RPMI7951 (cell line): ENCODE results near the gene TMEM255B. TPM values are rescaled to one million over a fixed set of nuclear protein-coding genes. Genes with fewer than 3 reads are reported as not detected.

Source experiments
- DNase-seq: peaks from one replicate; pipeline ENCODE4 v3.0.0-alpha.2; 2012; ENCODE audit warnings: low read depth
- total RNA-seq: library from RNA; depleted of rRNA; stranded (reverse); fragments of >200 nt; shearing (Covaris generic); gene quantifications from 2 replicates; pipeline ENCODE4 v1.2.3, GENCODE V29; 2014

The TMEM255B gene
- total RNA-seq, 1 experiment from 2014 or later, result 0.60 TPM

- DNase-seq, result no peak
Observed at GRCh38 chr13:113768018-113768905, 9.2 kb downstream of the TMEM255B start.

GRCh38 chr13:113769106-113769505, 10.1 kb downstream of the TMEM255B start:
- no peak for DNase-seq

GRCh38 chr13:113769881-113770280, 10.9 kb downstream of the TMEM255B start:
- DNase-seq, result no peak

GRCh38 chr13:113770441-113770840, 11.4 kb downstream of the TMEM255B start:
- DNase-seq, result no peak

- DNase-seq, result no peak
Observed at GRCh38 chr13:113770937-113771336, 11.9 kb downstream of the TMEM255B start.

- DNase-seq, result no peak
Observed at GRCh38 chr13:113771709-113772331, 12.8 kb downstream of the TMEM255B start.

- peak; percentile 72 for DNase-seq
Observed at GRCh38 chr13:113774177-113775107, 15.4 kb downstream of the TMEM255B start.

GRCh38 chr13:113775451-113776145, 16.6 kb downstream of the TMEM255B start:
- DNase-seq, result no peak

- DNase-seq, result no peak
Observed at GRCh38 chr13:113776231-113777125, 17.5 kb downstream of the TMEM255B start.

- DNase-seq, result peak; percentile 33
Observed at GRCh38 chr13:113777311-113778260, 18.6 kb downstream of the TMEM255B start.

- DNase-seq, result no peak
Observed at GRCh38 chr13:113781571-113781970, 22.5 kb downstream of the TMEM255B start.

- DNase-seq, result no peak
Observed at GRCh38 chr13:113782472-113782871, 23.4 kb downstream of the TMEM255B start.

- DNase-seq, result no peak
Observed at GRCh38 chr13:113783200-113783881, 24.3 kb downstream of the TMEM255B start.

GRCh38 chr13:113783966-113784644, 25.1 kb downstream of the TMEM255B start:
- peak; percentile 24 for DNase-seq

- no peak for DNase-seq
Observed at GRCh38 chr13:113784645-113785024, 25.6 kb downstream of the TMEM255B start.

- peak; percentile 98 for DNase-seq
Observed at GRCh38 chr13:113785051-113786010, 26.3 kb downstream of the TMEM255B start.
